Caco-2 (cell line): Measurements from ENCODE around the gene THEMIS2. TPM values are rescaled to one million over a fixed set of nuclear protein-coding genes. Genes with fewer than 3 reads are reported as not detected.

Experiments
- BruUV-seq: library from RNA; stranded (reverse); fragments of 400-500 nt; replicated peaks from 2 replicates; lab custom pipeline; 2021; lab: Mats Ljungman, UMichigan
- CTCF ChIA-PET: fragments of 300-600 bp; sonication (Branson Sonifier 250); formaldehyde crosslinking; loops from one replicate; lab custom pipeline; 2022; ENCODE audit warnings: antibody characterized with exemption; lab: Charles Lee
- POLR2A ChIA-PET: fragments of 300-600 bp; sonication (Branson Sonifier 250); formaldehyde crosslinking; loops from one replicate; lab custom pipeline; 2022; ENCODE audit warnings: antibody characterized with exemption; lab: Charles Lee
- DNase-seq, 2 experiments: peaks; one replicate each; pipeline versions ENCODE4 v3.0.0 to v3.0.0-alpha.2; 2020 to 2022
- H3K27me3 ChIP-seq: replicated peaks from 2 replicates; pipeline ENCODE4 v1.6.0; 2011; ENCODE audit warnings: low read length; ENCODE audit not compliant: control insufficient read depth, insufficient read depth
- H3K36me3 ChIP-seq: 2 replicates; pipeline ENCODE4 v1.5.1; 2011; ENCODE audit warnings: low read length; ENCODE audit not compliant: control insufficient read depth, insufficient read depth
- H3K4me1 ChIP-seq: fragments of 250-450 bp; sonication (Bioruptor Pico); 2 replicates; pipeline ENCODE4 v1.5.1; 2020; ENCODE audit warnings: mild to moderate bottlenecking
- H3K4me3 ChIP-seq: 2 replicates; pipeline ENCODE4 v1.5.1; 2011; ENCODE audit warnings: low read depth, mild to moderate bottlenecking, control low read depth, low read length
- H3K9me3 ChIP-seq: fragments of 250-450 bp; sonication (Bioruptor Pico); 2 replicates; pipeline ENCODE4 v1.5.1; 2020; ENCODE audit warnings: mild to moderate bottlenecking, moderate library complexity
- H3K27ac Mint-ChIP-seq: one replicate; pipeline ENCODE4 v1.8.0; 2022; ENCODE audit warnings: mixed read lengths; ENCODE audit not compliant: unreplicated experiment
- H3K27me3 Mint-ChIP-seq: one replicate; pipeline ENCODE4 v1.8.0; 2022; ENCODE audit warnings: mixed read lengths; ENCODE audit not compliant: insufficient read depth, unreplicated experiment
- H3K36me3 Mint-ChIP-seq: one replicate; pipeline ENCODE4 v1.8.0; 2022; ENCODE audit warnings: mild to moderate bottlenecking, mixed read lengths; ENCODE audit not compliant: insufficient read depth, unreplicated experiment
- H3K4me1 Mint-ChIP-seq: one replicate; pipeline ENCODE4 v1.8.0; 2022; ENCODE audit warnings: low read depth, mixed read lengths; ENCODE audit not compliant: unreplicated experiment
- H3K4me3 Mint-ChIP-seq: one replicate; pipeline ENCODE4 v1.8.0; 2022; ENCODE audit warnings: mild to moderate bottlenecking, moderate library complexity, mixed read lengths; ENCODE audit not compliant: unreplicated experiment
- H3K9me3 Mint-ChIP-seq: one replicate; pipeline ENCODE4 v1.8.0; 2022; ENCODE audit warnings: mixed read lengths; ENCODE audit not compliant: unreplicated experiment
- CTCF ChIP-seq, 2 experiments: fragments of 200-600 bp in 1 of 2; IDR thresholded peaks; 1 replicate in 1 of 2; 2 replicates in 1 of 2; pipeline versions ENCODE4 v1.5.1 to v1.8.0; 2011 to 2022; ENCODE audit warnings: antibody characterized with exemption in 1 of 2, control low read depth in 1 of 2, inconsistent platforms in 1 of 2, low read depth in 1 of 2, low read length in 1 of 2, mild to moderate bottlenecking in 1 of 2, moderate library complexity in 1 of 2; ENCODE audit not compliant: insufficient read depth in 1 of 2, severe bottlenecking in 1 of 2, unreplicated experiment in 1 of 2
- intact Hi-C: fragments of 100-400 bp; cut with micrococcal nuclease; formaldehyde crosslinking; loops from one replicate; pipeline ENCODE4 v1.10.0; 2022; ENCODE audit not compliant: unreplicated experiment
- total RNA-seq: library from RNA; stranded (reverse); gene quantifications from 2 replicates; pipeline ENCODE4 v1.2.3, GENCODE V29; 2022

Gene THEMIS2
- total RNA-seq, 1 experiment from 2014 or later, result 0.59 TPM

DNA sequence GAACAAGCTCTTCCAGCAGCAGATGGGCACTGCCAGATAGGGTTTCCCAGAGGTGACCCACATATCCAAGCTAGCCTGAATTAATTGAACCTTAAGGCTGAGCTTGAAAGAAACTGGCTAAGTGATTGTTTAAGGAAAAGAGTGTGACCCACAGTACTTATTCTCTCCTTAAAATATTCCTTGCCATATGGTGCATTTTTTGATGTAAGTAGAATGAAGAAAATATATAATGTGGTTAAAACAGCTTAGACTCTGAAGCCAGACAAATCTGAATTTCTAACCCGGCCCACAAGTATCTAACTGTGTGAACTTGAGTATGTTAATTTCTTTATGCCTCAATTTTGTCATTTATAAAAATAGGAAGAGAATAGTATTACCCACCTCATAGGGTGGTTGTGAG, 36.8 kb upstream of the THEMIS2 start:
- H3K4me3 Mint-ChIP-seq, result no peak overlapping the region
- H3K27ac Mint-ChIP-seq, result no peak overlapping the region
- Histone ChIP-seq H3K9me3 (no peaks in the 10 kb centered on the region), H3K4me3 (no peak overlapping the region), H3K36me3 (no peaks in the 10 kb centered on the region; the same call in 1 of the 2 replicates), H3K4me1 (0 out of 2 replicates have a peak, but pooled peaks cover 6% of the 10 kb centered on the region), H3K27me3 (no peaks in the 10 kb centered on the region)
- H3K9me3 Mint-ChIP-seq, result no peaks in the 10 kb centered on the region
- no peak for TF ChIP-seq CTCF (IDR thresholded peaks at IDR 0.05; ENCODE audit: insufficient read depth in 1 of 2, low read depth in 1 of 2, low read length in 1 of 2, severe bottlenecking in 1 of 2, unreplicated experiment in 1 of 2)
- no peaks in the 10 kb centered on the region for H3K27me3 Mint-ChIP-seq
- ChIA-PET CTCF (no interaction called here), POLR2A (interaction anchor here (0.6 kb wide), 2 partner anchors 349 to 390 kb away, joined by 4 to 5 read pairs; no protein-coding TSS in a partner anchor)
- H3K4me1 Mint-ChIP-seq, result peaks cover 10% of the 10 kb centered on the region
- DNase-seq, result no peak
- BruUV-seq, result no TSS peak
- peaks cover 27% of the 10 kb centered on the region for H3K36me3 Mint-ChIP-seq
- intact Hi-C loops, result no loop called here

GRCh38 chr1:27849951-27850350, 22.4 kb upstream of the THEMIS2 start:
- no peak overlapping the region for H3K27ac Mint-ChIP-seq
- ChIA-PET CTCF (no interaction called here), POLR2A (no interaction called here)
- Histone ChIP-seq H3K9me3 (no peaks in the 10 kb centered on the region), H3K4me3 (no peak overlapping the region), H3K27me3 (no peaks in the 10 kb centered on the region), H3K36me3 (no peaks in the 10 kb centered on the region), H3K4me1 (no peaks in the 10 kb centered on the region)
- H3K36me3 Mint-ChIP-seq, result peaks cover 62% of the 10 kb centered on the region
- no peaks in the 10 kb centered on the region for H3K4me1 Mint-ChIP-seq
- H3K4me3 Mint-ChIP-seq, result no peak overlapping the region
- no peak for DNase-seq
- BruUV-seq, result no TSS peak
- no peaks in the 10 kb centered on the region for H3K27me3 Mint-ChIP-seq
- intact Hi-C loops, result no loop called here
- no peaks in the 10 kb centered on the region for H3K9me3 Mint-ChIP-seq
- TF ChIP-seq CTCF (IDR thresholded peaks at IDR 0.05; ENCODE audit: insufficient read depth in 1 of 2, low read depth in 1 of 2, low read length in 1 of 2, severe bottlenecking in 1 of 2, unreplicated experiment in 1 of 2), result no peak

GRCh38 chr1:27855085-27855484, 17.3 kb upstream of the THEMIS2 start:
- Histone ChIP-seq H3K4me3 (no peak overlapping the region), H3K36me3 (no peaks in the 10 kb centered on the region), H3K9me3 (no peaks in the 10 kb centered on the region), H3K27me3 (no peaks in the 10 kb centered on the region), H3K4me1 (no peaks in the 10 kb centered on the region)
- H3K36me3 Mint-ChIP-seq, result peaks cover 19% of the 10 kb centered on the region
- DNase-seq, result no peak
- H3K27me3 Mint-ChIP-seq, result no peaks in the 10 kb centered on the region
- intact Hi-C loops, result loop anchor here (5.0 kb wide), 1 partner anchor 107 kb away; no protein-coding TSS in a partner anchor
- BruUV-seq, result no TSS peak
- H3K4me3 Mint-ChIP-seq, result no peak overlapping the region
- TF ChIP-seq CTCF (IDR thresholded peaks at IDR 0.05; ENCODE audit: insufficient read depth in 1 of 2, low read depth in 1 of 2, low read length in 1 of 2, severe bottlenecking in 1 of 2, unreplicated experiment in 1 of 2), result no peak
- H3K27ac Mint-ChIP-seq, result no peak overlapping the region
- H3K4me1 Mint-ChIP-seq, result no peaks in the 10 kb centered on the region
- no peaks in the 10 kb centered on the region for H3K9me3 Mint-ChIP-seq
- ChIA-PET CTCF (no interaction called here), POLR2A (interaction anchor here (0.6 kb wide), 1 partner anchor 38 kb away, joined by 9 read pairs; no protein-coding TSS in a partner anchor)
